ENCODE data around the gene FAM185A. TPM values are rescaled to one million over a fixed set of nuclear protein-coding genes. Genes with fewer than 3 reads are reported as not detected.
A peak's percentile ranks its signal among the peaks of the same experiment; 100 is the strongest.
"Not testable (repeated sequence)": the region's sequence is repeated elsewhere in the genome, so short reads cannot be mapped to it uniquely, and the experiment has no call there.

Gene FAM185A
- 1 to 10 TPM; 3.8 to 5.6 (median 4.3) TPM for total RNA-seq (2021; fragmentation: NEBNext Ultra II Directional; extraction: Animal tissue kit (Norgen Biotek cat#: 25700))
- long read RNA-seq, partial matches to known transcripts = 1 of 6 reads
- long read RNA-seq, other reads (novel, unspliced or antisense) = 1 of 6 reads

GRCh38 chr7:102748605-102749444 is at the start of gene FAM185A:
Gene FAM185A, plus strand, starts transcription at chr7:102748999. Its CDS starts 209 bp downstream, at chr7:102749208.
- Mint-ChIP-seq H3K4me3 (peak within 1 kb of the TSS; percentile 92), H3K4me1 (ENCODE audit: low read depth) (peaks cover 18% of the 10 kb centered on the region), H3K27ac (peak within 1 kb of the TSS; percentile 60)
- not testable (repeated sequence) for H3K9me3 Mint-ChIP-seq; H3K36me3 Mint-ChIP-seq (ENCODE audit: low read depth); H3K27me3 Mint-ChIP-seq (ENCODE audit: insufficient read depth)
- DNase-seq = peak; percentile 99

- Mint-ChIP-seq H3K4me3 (peak overlapping the region; percentile 31), H3K4me1 (ENCODE audit: low read depth) (peaks cover 31% of the 10 kb centered on the region)
- not testable (repeated sequence) for H3K27me3 Mint-ChIP-seq (ENCODE audit: insufficient read depth); H3K27ac Mint-ChIP-seq; H3K9me3 Mint-ChIP-seq; H3K36me3 Mint-ChIP-seq (ENCODE audit: low read depth); DNase-seq
Measured at GRCh38 chr7:102713011-102713690, 35.6 kb upstream of the FAM185A start.

GRCh38 chr7:102713691-102714080 is 35.1 kb upstream of the FAM185A start:
- peaks cover 36% of the 10 kb centered on the region for H3K4me1 Mint-ChIP-seq (ENCODE audit: low read depth)
- H3K4me3 Mint-ChIP-seq; H3K36me3 Mint-ChIP-seq (ENCODE audit: low read depth); DNase-seq; H3K27me3 Mint-ChIP-seq (ENCODE audit: insufficient read depth); H3K27ac Mint-ChIP-seq; H3K9me3 Mint-ChIP-seq: not testable (repeated sequence)

GRCh38 chr7:102714774-102715522 is 33.9 kb upstream of the FAM185A start:
- not testable (repeated sequence) for H3K36me3 Mint-ChIP-seq (ENCODE audit: low read depth); DNase-seq; H3K27me3 Mint-ChIP-seq (ENCODE audit: insufficient read depth); H3K27ac Mint-ChIP-seq; H3K9me3 Mint-ChIP-seq; H3K4me3 Mint-ChIP-seq
- H3K4me1 Mint-ChIP-seq (ENCODE audit: low read depth) = peaks cover 36% of the 10 kb centered on the region

GRCh38 chr7:102715718-102716117 is 33.1 kb upstream of the FAM185A start:
- not testable (repeated sequence) for H3K4me3 Mint-ChIP-seq; H3K27ac Mint-ChIP-seq; H3K36me3 Mint-ChIP-seq (ENCODE audit: low read depth); H3K9me3 Mint-ChIP-seq; H3K27me3 Mint-ChIP-seq (ENCODE audit: insufficient read depth)
- H3K4me1 Mint-ChIP-seq (ENCODE audit: low read depth) = peaks cover 36% of the 10 kb centered on the region
- DNase-seq = peak; percentile 4

GRCh38 chr7:102718491-102718890 is 30.3 kb upstream of the FAM185A start:
- H3K27me3 Mint-ChIP-seq (ENCODE audit: insufficient read depth); DNase-seq: not testable (repeated sequence)
- H3K4me1 Mint-ChIP-seq (ENCODE audit: low read depth) = peaks cover 27% of the 10 kb centered on the region

GRCh38 chr7:102726170-102726569 is 22.6 kb upstream of the FAM185A start:
- not testable (repeated sequence) for H3K27ac Mint-ChIP-seq; H3K4me1 Mint-ChIP-seq (ENCODE audit: low read depth); H3K36me3 Mint-ChIP-seq (ENCODE audit: low read depth); DNase-seq; H3K4me3 Mint-ChIP-seq
- Mint-ChIP-seq H3K9me3 (peaks cover 48% of the 10 kb centered on the region), H3K27me3 (ENCODE audit: insufficient read depth) (peaks cover 23% of the 10 kb centered on the region)

More at GRCh38 chr7:102718491-102718890, 30.3 kb upstream of the FAM185A start:
- H3K9me3 Mint-ChIP-seq = peaks cover 17% of the 10 kb centered on the region
- H3K4me3 Mint-ChIP-seq; H3K36me3 Mint-ChIP-seq (ENCODE audit: low read depth); H3K27ac Mint-ChIP-seq: not testable (repeated sequence)

GRCh38 chr7:102729670-102730069 is 19.1 kb upstream of the FAM185A start:
- Mint-ChIP-seq H3K9me3 (peaks cover 21% of the 10 kb centered on the region), H3K27me3 (ENCODE audit: insufficient read depth) (peaks cover 11% of the 10 kb centered on the region; the same call in 1 of the 2 replicates)
- H3K4me3 Mint-ChIP-seq; H3K27ac Mint-ChIP-seq; H3K36me3 Mint-ChIP-seq (ENCODE audit: low read depth); H3K4me1 Mint-ChIP-seq (ENCODE audit: low read depth); DNase-seq: not testable (repeated sequence)

- H3K36me3 Mint-ChIP-seq (ENCODE audit: low read depth); H3K4me3 Mint-ChIP-seq; H3K27ac Mint-ChIP-seq; DNase-seq; H3K4me1 Mint-ChIP-seq (ENCODE audit: low read depth): not testable (repeated sequence)
- Mint-ChIP-seq H3K27me3 (ENCODE audit: insufficient read depth) (peaks cover 14% of the 10 kb centered on the region; the same call in 1 of the 2 replicates), H3K9me3 (peaks cover 17% of the 10 kb centered on the region)
Measured at GRCh38 chr7:102730431-102730830, 18.4 kb upstream of the FAM185A start.

GRCh38 chr7:102742002-102742771 is 6.6 kb upstream of the FAM185A start:
- DNase-seq; H3K36me3 Mint-ChIP-seq (ENCODE audit: low read depth); H3K27me3 Mint-ChIP-seq (ENCODE audit: insufficient read depth); H3K9me3 Mint-ChIP-seq: not testable (repeated sequence)
- peak overlapping the region; percentile 64 for H3K4me3 Mint-ChIP-seq
- peaks cover 21% of the 10 kb centered on the region for H3K4me1 Mint-ChIP-seq (ENCODE audit: low read depth)
- H3K27ac Mint-ChIP-seq = peak overlapping the region; percentile 33; the same call in 1 of the 2 replicates

GRCh38 chr7:102743861-102744260 is 4.9 kb upstream of the FAM185A start:
- H3K27me3 Mint-ChIP-seq (ENCODE audit: insufficient read depth); DNase-seq; H3K27ac Mint-ChIP-seq; H3K36me3 Mint-ChIP-seq (ENCODE audit: low read depth); H3K9me3 Mint-ChIP-seq; H3K4me3 Mint-ChIP-seq: not testable (repeated sequence)
- peaks cover 31% of the 10 kb centered on the region for H3K4me1 Mint-ChIP-seq (ENCODE audit: low read depth)

Data from HFFc6 (cell line).